Mucosa of rectum (tissue), 2 donors: ENCODE measurements around the gene WEE1.
"Not testable (repeated sequence)": the region's sequence is repeated elsewhere in the genome, so short reads cannot be mapped to it uniquely, and the experiment has no call there.

Source experiments
- H3K27ac ChIP-seq, 2 donors: one replicate each; pipeline ENCODE4 v1.7.0; 2013; ENCODE audit warnings: inconsistent platforms in 2 of 2, low read depth in 2 of 2, low read length in 2 of 2
- H3K27me3 ChIP-seq, 2 donors: one replicate each; pipeline ENCODE4 v1.7.0; 2013; ENCODE audit warnings: low read length in 2 of 2; ENCODE audit not compliant: control insufficient read depth in 2 of 2, insufficient read depth in 2 of 2
- H3K36me3 ChIP-seq, 2 donors: one replicate each; pipeline ENCODE4 v1.7.0; 2013; ENCODE audit warnings: low read length in 2 of 2; ENCODE audit not compliant: control insufficient read depth in 2 of 2, insufficient read depth in 2 of 2
- H3K4me1 ChIP-seq, 2 donors: one replicate each; pipeline ENCODE4 v1.7.0; 2013; ENCODE audit warnings: low read length in 2 of 2, mild to moderate bottlenecking in 1 of 2; ENCODE audit not compliant: control insufficient read depth in 2 of 2, insufficient read depth in 2 of 2
- H3K4me3 ChIP-seq, 2 donors: one replicate each; pipeline ENCODE4 v1.7.0; 2013; ENCODE audit warnings: low read length in 2 of 2
- H3K9ac ChIP-seq, 2 donors: one replicate each; pipeline ENCODE4 v1.7.0; 2013; ENCODE audit warnings: low read length in 2 of 2, low read depth in 1 of 2, mild to moderate bottlenecking in 1 of 2
- H3K9me3 ChIP-seq, 2 donors: one replicate each; pipeline ENCODE4 v1.7.0; 2013; ENCODE audit warnings: low read length in 2 of 2; ENCODE audit not compliant: control insufficient read depth in 2 of 2
- donor health status: healthy.
- donor health status: Normal muscosa, but diverticular disease.

WEE1 gene

GRCh38 chr11:9594267-9595046, 21.0 kb downstream of the WEE1 start:
- H3K36me3 ChIP-seq = no peaks in the 10 kb centered on the region
- no peaks in the 10 kb centered on the region for H3K4me1 ChIP-seq
- no peaks in the 10 kb centered on the region for H3K27me3 ChIP-seq
- no peak overlapping the region for H3K27ac ChIP-seq
- H3K9ac ChIP-seq = no peak overlapping the region
- H3K4me3 ChIP-seq = no peak overlapping the region
- no peaks in the 10 kb centered on the region for H3K9me3 ChIP-seq

- no peaks in the 10 kb centered on the region for H3K36me3 ChIP-seq
- H3K9ac ChIP-seq = no peak overlapping the region
- no peaks in the 10 kb centered on the region for H3K27me3 ChIP-seq
- H3K9me3 ChIP-seq = no peaks in the 10 kb centered on the region
- H3K27ac ChIP-seq = no peak overlapping the region
- no peak overlapping the region for H3K4me3 ChIP-seq
- H3K4me1 ChIP-seq = peaks cover 5% of the 10 kb centered on the region in 2 donors
These were observed 23.5 kb downstream of the WEE1 start for GRCh38 chr11:9596926-9597464.

- H3K4me1 ChIP-seq = peaks cover 5 to 9% of the 10 kb centered on the region in 2 donors
- no peaks in the 10 kb centered on the region for H3K27me3 ChIP-seq
- no peak overlapping the region for H3K9ac ChIP-seq
- H3K27ac ChIP-seq = no peak overlapping the region
- no peaks in the 10 kb centered on the region for H3K36me3 ChIP-seq
- no peaks in the 10 kb centered on the region for H3K9me3 ChIP-seq
- no peak overlapping the region for H3K4me3 ChIP-seq
These were observed 26.7 kb downstream of the WEE1 start for GRCh38 chr11:9600166-9600565.

DNA sequence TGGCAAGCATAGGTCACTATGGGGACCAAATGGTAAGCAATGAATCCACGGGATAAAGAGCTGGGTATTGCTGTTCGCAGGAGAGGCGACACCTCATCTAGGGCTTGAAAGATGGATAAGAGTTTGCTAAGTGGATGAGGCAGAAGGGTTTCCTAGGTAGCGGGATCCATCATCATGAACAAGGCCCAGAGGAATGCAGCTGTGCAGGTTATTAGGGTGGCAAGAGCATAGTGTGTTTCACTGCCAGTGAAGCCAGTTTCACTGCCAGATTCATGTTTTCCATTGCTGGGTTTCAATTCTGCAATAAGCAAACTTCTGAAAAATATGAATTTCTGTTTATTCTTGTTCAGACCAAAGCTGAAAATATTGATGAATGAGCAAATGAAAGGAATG, 27.2 kb downstream of the WEE1 start:
- H3K9me3 ChIP-seq = no peaks in the 10 kb centered on the region
- H3K9ac ChIP-seq = no peak overlapping the region
- no peak overlapping the region for H3K27ac ChIP-seq
- H3K4me1 ChIP-seq = peaks cover 5 to 9% of the 10 kb centered on the region in 2 donors
- no peaks in the 10 kb centered on the region for H3K36me3 ChIP-seq
- H3K4me3 ChIP-seq = peak overlapping the region in 1 of 2 donors; percentile 61
- no peaks in the 10 kb centered on the region for H3K27me3 ChIP-seq

- H3K4me3 ChIP-seq = peak overlapping the region in 1 of 2 donors; percentile 61
- H3K27ac ChIP-seq = peak overlapping the region; percentile 31 to 65
- H3K27me3 ChIP-seq = no peaks in the 10 kb centered on the region
- H3K4me1 ChIP-seq = peaks cover 5 to 9% of the 10 kb centered on the region in 2 donors
- no peaks in the 10 kb centered on the region for H3K36me3 ChIP-seq
- H3K9ac ChIP-seq = peak overlapping the region in 1 of 2 donors; percentile 1
- H3K9me3 ChIP-seq = no peaks in the 10 kb centered on the region
These were observed 27.8 kb downstream of the WEE1 start for GRCh38 chr11:9601037-9601875.

DNA sequence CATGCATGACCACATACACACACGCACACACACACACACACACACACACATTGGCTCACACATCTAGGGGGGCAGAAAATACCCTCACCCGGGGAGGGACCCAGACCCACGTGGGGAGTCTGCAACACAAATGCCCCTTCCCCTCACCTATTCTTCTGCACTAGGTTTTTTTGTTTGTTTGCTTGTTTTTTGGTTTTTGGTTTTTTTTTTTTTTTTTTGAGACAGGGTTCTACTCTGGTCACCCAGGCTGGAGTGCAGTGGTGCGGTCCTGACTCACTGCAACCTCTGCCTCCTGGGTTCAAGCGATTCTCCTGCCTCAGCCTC, 28.4 kb downstream of the WEE1 start:
- H3K27ac ChIP-seq = peak overlapping the region in 1 of 2 donors; percentile 65
- H3K4me1 ChIP-seq = peaks cover 5 to 9% of the 10 kb centered on the region in 2 donors
- no peak overlapping the region for H3K9ac ChIP-seq
- peak overlapping the region in 1 of 2 donors; percentile 61 for H3K4me3 ChIP-seq
- no peaks in the 10 kb centered on the region for H3K36me3 ChIP-seq
- H3K27me3 ChIP-seq = no peaks in the 10 kb centered on the region
- H3K9me3 ChIP-seq = no peaks in the 10 kb centered on the region

- not testable (repeated sequence) for H3K27me3 ChIP-seq, H3K36me3 ChIP-seq, H3K9me3 ChIP-seq, H3K9ac ChIP-seq, H3K4me1 ChIP-seq, H3K27ac ChIP-seq, H3K4me3 ChIP-seq
These were observed 29.7 kb downstream of the WEE1 start for GRCh38 chr11:9603214-9603613.

GRCh38 chr11:9604134-9604533, 30.7 kb downstream of the WEE1 start:
- Histone ChIP-seq H3K27ac (no peak overlapping the region), H3K9ac (no peak overlapping the region), H3K9me3 (no peaks in the 10 kb centered on the region), H3K27me3 (no peaks in the 10 kb centered on the region), H3K4me3 (no peak overlapping the region), H3K36me3 (no peaks in the 10 kb centered on the region), H3K4me1 (peaks cover 5 to 9% of the 10 kb centered on the region in 2 donors)

DNA sequence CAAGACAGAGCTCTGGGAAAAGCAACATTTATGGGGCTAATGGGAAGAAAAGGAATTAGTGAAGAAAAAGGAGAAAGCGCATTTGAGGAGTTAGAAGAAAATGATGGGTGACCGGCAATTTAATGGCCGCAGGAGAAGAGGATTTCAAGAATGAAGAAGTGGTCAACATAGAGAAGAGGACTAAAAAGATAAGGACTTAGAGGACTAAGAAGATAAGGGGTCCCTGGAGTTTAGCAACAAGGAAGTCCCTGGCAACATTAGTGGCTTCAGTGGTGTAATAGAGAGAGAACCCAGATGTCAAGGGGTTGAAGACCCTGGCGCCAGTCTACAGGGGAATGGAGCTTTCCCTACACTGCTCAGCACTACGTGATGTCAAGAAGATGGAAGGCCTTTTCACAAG, 32.3 kb downstream of the WEE1 start:
- Histone ChIP-seq H3K27me3 (no peaks in the 10 kb centered on the region), H3K36me3 (no peaks in the 10 kb centered on the region), H3K4me3 (no peak overlapping the region), H3K27ac (no peak overlapping the region), H3K9me3 (no peaks in the 10 kb centered on the region), H3K4me1 (peaks cover 5 to 9% of the 10 kb centered on the region in 2 donors), H3K9ac (no peak overlapping the region)

- no peaks in the 10 kb centered on the region for H3K36me3 ChIP-seq
- H3K9ac ChIP-seq = no peak overlapping the region
- H3K9me3 ChIP-seq = no peaks in the 10 kb centered on the region
- no peaks in the 10 kb centered on the region for H3K27me3 ChIP-seq
- H3K4me1 ChIP-seq = peaks cover 0 to 4% of the 10 kb centered on the region in 2 donors
- H3K27ac ChIP-seq = no peak overlapping the region
- H3K4me3 ChIP-seq = no peak overlapping the region
These were observed 33.5 kb downstream of the WEE1 start for GRCh38 chr11:9606809-9607510.
